ENCODE data around the gene KYAT1.
"Not testable (repeated sequence)": the region's sequence is repeated elsewhere in the genome, so short reads cannot be mapped to it uniquely, and the experiment has no call there.

The KYAT1 gene

DNA sequence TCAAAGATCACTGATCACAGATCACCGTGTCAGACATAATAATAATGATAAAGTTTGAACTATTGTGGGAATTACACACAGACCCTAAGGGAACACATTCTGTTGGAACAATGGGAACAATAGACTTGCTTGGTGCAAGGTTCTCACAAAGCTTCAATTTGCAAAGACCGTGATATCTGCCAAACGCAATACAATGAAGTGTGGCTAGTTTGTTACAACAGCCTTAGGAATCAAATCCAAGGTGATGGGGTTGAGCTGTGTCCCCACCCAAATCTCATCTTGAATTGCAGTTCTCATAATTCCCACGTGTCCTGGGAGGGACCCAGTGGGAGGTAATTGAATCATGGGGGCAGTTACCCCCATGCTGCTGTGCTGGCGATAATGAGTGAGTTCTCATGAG is 20.8 kb downstream of the KYAT1 start:
- Histone ChIP-seq H3K27ac (no peak overlapping the region), H3K36me3 (no peaks in the 10 kb centered on the region; the same call in none of the 2 replicates), H3K9me3 (ENCODE audit: severe bottlenecking) (no peaks in the 10 kb centered on the region), H3K27me3 (ENCODE audit: insufficient read depth, low read depth, severe bottlenecking) (no peaks in the 10 kb centered on the region), H3K4me3 (ENCODE audit: low read depth, low read length) (no peak overlapping the region)
- TF ChIP-seq, protein P1, sequence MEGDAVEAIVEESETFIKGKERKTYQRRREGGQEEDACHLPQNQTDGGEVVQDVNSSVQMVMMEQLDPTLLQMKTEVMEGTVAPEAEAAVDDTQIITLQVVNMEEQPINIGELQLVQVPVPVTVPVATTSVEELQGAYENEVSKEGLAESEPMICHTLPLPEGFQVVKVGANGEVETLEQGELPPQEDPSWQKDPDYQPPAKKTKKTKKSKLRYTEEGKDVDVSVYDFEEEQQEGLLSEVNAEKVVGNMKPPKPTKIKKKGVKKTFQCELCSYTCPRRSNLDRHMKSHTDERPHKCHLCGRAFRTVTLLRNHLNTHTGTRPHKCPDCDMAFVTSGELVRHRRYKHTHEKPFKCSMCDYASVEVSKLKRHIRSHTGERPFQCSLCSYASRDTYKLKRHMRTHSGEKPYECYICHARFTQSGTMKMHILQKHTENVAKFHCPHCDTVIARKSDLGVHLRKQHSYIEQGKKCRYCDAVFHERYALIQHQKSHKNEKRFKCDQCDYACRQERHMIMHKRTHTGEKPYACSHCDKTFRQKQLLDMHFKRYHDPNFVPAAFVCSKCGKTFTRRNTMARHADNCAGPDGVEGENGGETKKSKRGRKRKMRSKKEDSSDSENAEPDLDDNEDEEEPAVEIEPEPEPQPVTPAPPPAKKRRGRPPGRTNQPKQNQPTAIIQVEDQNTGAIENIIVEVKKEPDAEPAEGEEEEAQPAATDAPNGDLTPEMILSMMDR (IDR thresholded peaks at IDR 0.05; ENCODE audit: low read depth, low read length): no peak
- no peak for DNase-seq

DNA sequence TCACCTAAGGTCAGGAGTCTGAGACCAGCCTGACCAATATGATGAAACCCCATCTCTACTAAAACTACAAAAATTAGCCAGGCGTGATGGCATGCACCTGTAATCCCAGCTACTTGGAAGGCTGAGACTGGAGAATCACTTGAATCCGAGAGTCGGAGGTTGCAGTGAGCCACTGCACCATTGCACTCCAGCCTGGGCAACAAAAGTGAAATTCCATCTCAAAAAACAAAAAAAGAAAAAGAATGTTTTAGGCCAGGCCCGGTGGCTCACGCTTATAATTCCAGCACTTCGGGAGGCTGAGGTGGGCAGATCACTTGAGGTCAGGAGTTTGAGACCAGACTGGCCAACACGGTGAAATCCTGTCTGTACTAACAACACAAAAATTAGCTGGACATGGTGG is 23.3 kb downstream of the KYAT1 start:
- not testable (repeated sequence) for H3K36me3 ChIP-seq; DNase-seq; H3K4me3 ChIP-seq (ENCODE audit: low read depth, low read length); H3K9me3 ChIP-seq (ENCODE audit: severe bottlenecking); H3K27me3 ChIP-seq (ENCODE audit: insufficient read depth, low read depth, severe bottlenecking); H3K27ac ChIP-seq

DNA sequence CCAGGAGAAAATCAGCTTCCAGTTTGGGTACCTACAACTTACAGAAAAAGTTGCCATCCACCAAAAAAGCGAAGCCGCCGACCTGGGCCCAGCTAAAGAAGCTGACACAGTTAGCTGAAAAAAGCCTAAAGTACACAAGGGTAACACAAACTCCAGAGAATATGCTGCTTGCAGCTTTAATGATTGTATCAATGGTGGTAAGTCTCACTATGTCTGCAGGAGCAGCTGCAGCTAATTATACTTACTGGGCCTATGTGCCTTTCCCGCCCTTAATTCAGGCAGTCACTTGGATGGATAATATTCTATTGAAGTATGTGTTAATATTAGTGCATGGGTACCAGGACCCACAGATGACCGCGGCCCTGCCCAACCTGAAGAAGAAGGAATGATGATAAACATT is 27.3 kb downstream of the KYAT1 start:
- H3K4me3 ChIP-seq (ENCODE audit: low read depth, low read length); DNase-seq; H3K27me3 ChIP-seq (ENCODE audit: insufficient read depth, low read depth, severe bottlenecking); H3K9me3 ChIP-seq (ENCODE audit: severe bottlenecking); H3K36me3 ChIP-seq: not testable (repeated sequence)
- H3K27ac ChIP-seq: peak overlapping the region; percentile 69

DNA sequence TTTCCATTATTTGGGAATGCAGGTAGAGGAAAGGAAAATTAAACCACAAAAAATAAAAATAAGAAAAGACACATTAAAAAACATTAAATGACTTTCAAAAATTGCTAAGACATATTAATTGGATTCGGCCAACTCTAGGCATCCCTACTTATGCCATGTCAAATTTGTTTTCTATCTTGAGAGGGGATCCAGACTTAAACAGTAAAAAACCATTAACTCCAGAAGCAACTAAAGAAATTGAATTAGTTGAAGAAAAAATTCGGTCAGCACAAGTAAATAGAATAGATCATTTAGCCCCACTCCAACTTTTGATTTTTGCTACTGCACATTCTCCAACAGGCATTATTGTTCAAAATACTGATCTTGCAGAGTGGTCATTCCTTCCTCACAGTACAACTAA is 29.1 kb downstream of the KYAT1 start:
- H3K27ac ChIP-seq; H3K36me3 ChIP-seq; H3K27me3 ChIP-seq (ENCODE audit: insufficient read depth, low read depth, severe bottlenecking); DNase-seq; H3K4me3 ChIP-seq (ENCODE audit: low read depth, low read length); H3K9me3 ChIP-seq (ENCODE audit: severe bottlenecking): not testable (repeated sequence)

DNA sequence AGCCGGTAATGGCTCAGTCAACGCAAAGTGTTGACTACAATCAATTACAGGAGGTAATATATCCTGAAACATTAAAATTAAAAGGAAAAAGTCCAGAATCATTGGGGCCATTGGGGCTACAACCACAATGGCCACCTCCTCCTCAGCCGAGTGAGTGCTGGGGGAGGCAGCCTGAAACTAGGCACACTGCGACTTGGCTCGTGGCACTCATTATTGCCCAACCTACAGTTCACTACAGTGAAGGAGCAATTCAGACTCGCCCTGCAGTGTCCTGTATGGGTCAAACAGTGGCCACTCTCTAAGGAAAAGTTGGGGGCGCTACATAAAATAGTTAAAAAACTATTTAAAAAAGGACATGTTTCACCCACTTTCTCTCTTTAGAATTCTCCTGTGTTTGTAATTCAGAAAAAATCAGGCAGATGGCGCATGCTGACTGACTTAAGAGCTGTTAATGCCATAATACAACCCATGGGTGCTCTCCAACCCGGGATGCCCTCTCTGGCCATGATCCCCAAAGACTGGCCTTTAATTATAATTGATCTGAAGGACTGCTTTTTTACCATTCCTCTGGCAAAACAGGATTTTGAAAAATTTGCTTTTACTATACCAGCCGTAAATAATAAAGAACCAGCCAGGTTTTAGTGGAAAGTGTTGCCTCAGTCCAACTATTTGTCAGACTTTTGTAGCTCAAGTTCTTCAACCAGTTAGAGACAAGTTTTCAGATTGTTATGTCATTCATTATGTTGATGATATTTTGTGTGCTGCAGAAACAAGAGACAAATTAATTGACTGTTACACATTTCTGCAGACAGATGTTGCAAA is 29.8 kb downstream of the KYAT1 start:
- H3K4me3 ChIP-seq (ENCODE audit: low read depth, low read length); H3K9me3 ChIP-seq (ENCODE audit: severe bottlenecking); H3K36me3 ChIP-seq; H3K27me3 ChIP-seq (ENCODE audit: insufficient read depth, low read depth, severe bottlenecking); H3K27ac ChIP-seq: not testable (repeated sequence)
- TF ChIP-seq, protein P1 (IDR thresholded peaks at IDR 0.05; ENCODE audit: low read depth, low read length): peak; percentile 47; the same call in 1 of the 2 replicates
- peak; percentile 66 for DNase-seq

DNA sequence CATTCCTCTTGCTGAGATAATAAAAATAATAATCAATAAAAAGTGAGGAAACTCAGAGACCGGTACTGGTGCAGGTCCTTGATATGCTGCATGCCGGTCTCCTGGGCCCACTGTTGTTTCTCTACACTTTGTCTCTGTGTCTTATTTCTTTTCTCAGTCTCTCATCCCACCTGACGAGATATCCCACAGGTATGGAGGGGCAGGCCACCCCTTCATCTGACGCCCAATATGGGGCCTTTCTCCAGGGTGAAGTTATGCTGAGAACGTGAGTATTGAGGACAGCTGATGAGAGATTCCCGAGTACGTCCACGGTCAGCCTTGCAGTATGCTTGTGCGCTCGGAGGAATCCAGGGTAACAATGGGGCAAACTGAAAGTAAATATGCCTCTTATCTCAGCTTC is 30.7 kb downstream of the KYAT1 start:
- not testable (repeated sequence) for H3K36me3 ChIP-seq; H3K9me3 ChIP-seq (ENCODE audit: severe bottlenecking); DNase-seq; H3K27me3 ChIP-seq (ENCODE audit: insufficient read depth, low read depth, severe bottlenecking); H3K4me3 ChIP-seq (ENCODE audit: low read depth, low read length); H3K27ac ChIP-seq

DNA sequence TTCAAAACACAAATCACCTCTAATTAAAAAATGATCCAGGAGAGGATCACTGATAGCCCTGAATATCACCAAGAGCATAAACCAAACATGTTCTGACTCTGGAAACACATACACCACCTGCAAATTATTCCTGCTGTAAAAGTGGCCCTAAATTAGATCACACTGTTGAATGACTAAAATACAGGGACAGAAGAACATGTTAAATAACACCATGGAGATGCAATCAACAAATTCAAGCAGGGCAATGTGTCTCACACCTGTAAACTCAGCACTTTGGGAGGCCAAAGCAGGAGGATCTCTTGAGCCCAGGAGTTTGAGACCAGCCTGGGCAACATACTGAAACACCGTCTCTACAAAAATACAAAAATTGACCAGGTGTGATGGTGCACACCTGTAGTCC is 33.9 kb downstream of the KYAT1 start:
- no peaks in the 10 kb centered on the region for H3K36me3 ChIP-seq
- no peaks in the 10 kb centered on the region for H3K27me3 ChIP-seq (ENCODE audit: insufficient read depth, low read depth, severe bottlenecking)
- TF ChIP-seq, protein P1 (IDR thresholded peaks at IDR 0.05; ENCODE audit: low read depth, low read length): no peak
- no peak overlapping the region for H3K4me3 ChIP-seq (ENCODE audit: low read depth, low read length)
- no peak for DNase-seq
- no peaks in the 10 kb centered on the region for H3K9me3 ChIP-seq (ENCODE audit: severe bottlenecking)
- H3K27ac ChIP-seq: no peak overlapping the region

DNA sequence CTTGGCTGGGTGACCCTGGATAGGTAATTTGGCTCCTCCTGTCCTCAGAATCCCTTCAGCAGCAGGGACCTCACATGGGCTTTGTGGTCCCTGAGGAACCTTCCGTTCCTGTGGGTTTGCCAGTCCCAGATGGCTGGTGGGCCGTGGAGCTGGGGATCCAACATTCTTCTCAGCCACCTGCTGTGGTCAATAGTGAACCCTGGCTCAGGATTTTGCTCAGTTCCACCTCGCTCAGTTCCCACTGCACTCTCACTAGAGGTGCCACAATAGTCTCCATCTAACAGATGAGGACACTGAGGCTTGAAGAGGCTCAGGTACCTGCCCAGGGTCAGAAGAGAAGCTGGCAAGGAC is 35.1 kb downstream of the KYAT1 start:
- no peak overlapping the region for H3K4me3 ChIP-seq (ENCODE audit: low read depth, low read length)
- DNase-seq: no peak
- no peaks in the 10 kb centered on the region for H3K27me3 ChIP-seq (ENCODE audit: insufficient read depth, low read depth, severe bottlenecking)
- H3K9me3 ChIP-seq (ENCODE audit: severe bottlenecking): no peaks in the 10 kb centered on the region
- no peaks in the 10 kb centered on the region for H3K36me3 ChIP-seq
- TF ChIP-seq, protein P1 (IDR thresholded peaks at IDR 0.05; ENCODE audit: low read depth, low read length): no peak
- H3K27ac ChIP-seq: no peak overlapping the region

Data from WERI-Rb-1 (cell line).